ENCODE results near the gene LRRC3C.

DNA sequence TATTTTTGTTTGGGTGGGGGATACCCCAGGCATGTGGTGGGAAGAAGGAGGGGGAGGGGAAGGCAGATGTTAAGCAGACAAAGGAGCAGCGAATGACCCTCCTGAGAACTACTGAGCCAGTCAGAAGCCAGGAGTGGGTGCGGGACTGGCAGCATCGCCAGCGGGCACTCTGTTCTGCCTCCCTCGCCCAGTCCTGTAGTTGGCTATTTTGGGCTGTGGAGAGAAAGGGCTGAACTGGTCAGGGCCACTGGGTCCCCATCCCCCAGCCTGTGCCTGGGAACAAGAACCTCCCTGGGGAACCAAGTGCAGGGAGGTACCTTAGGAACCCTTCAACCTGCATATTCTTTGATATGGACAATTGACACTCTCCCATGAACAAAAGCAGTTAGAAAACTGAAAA lies 6.4 kb downstream of the LRRC3C start:
- TF ChIP-seq, protein P1, sequence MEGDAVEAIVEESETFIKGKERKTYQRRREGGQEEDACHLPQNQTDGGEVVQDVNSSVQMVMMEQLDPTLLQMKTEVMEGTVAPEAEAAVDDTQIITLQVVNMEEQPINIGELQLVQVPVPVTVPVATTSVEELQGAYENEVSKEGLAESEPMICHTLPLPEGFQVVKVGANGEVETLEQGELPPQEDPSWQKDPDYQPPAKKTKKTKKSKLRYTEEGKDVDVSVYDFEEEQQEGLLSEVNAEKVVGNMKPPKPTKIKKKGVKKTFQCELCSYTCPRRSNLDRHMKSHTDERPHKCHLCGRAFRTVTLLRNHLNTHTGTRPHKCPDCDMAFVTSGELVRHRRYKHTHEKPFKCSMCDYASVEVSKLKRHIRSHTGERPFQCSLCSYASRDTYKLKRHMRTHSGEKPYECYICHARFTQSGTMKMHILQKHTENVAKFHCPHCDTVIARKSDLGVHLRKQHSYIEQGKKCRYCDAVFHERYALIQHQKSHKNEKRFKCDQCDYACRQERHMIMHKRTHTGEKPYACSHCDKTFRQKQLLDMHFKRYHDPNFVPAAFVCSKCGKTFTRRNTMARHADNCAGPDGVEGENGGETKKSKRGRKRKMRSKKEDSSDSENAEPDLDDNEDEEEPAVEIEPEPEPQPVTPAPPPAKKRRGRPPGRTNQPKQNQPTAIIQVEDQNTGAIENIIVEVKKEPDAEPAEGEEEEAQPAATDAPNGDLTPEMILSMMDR (IDR thresholded peaks at IDR 0.05) = no peak
- no peak for TF ChIP-seq POLR2A (IDR thresholded peaks at IDR 0.05)

Measured in adrenal gland (tissue), 5 donors.